Right renal cortex interstitium (tissue), 3 donors: ENCODE data around the gene KIAA1549. TPM values are rescaled to one million over a fixed set of nuclear protein-coding genes. Genes with fewer than 3 reads are reported as not detected.

Experiments used
- polyA plus RNA-seq, 3 donors: library from polyadenylated mRNA; unstranded; fragments of 120-200 nt; gene quantifications; one replicate each; pipeline ENCODE4 v1.2.1, GENCODE V29; 2013; ENCODE audit not compliant: insufficient read length in 3 of 3

The KIAA1549 gene
- polyA plus RNA-seq, 3 donors, result 11.9 to 13.6 (median 12.4) TPM

Other genes with a start within 250 kb of the KIAA1549 start
- gene TMEM213, start 183.4 kb downstream of the KIAA1549 start, polyA plus RNA-seq, result 10 to 100 TPM; 43.9 to 48.0 (median 44.4) TPM
- gene ATP6V0A4, start 183.2 kb downstream of the KIAA1549 start, polyA plus RNA-seq, result 10 to 100 TPM; 78.9 to 81.5 (median 81.4) TPM
- 10 to 100 TPM; 14.3 to 20.4 (median 20.0) TPM for gene ZC3HAV1L, start 54.7 kb upstream of the KIAA1549 start, polyA plus RNA-seq
- gene ZC3HAV1, start 128.3 kb upstream of the KIAA1549 start, polyA plus RNA-seq, result 10 to 100 TPM; 19.1 to 21.7 (median 19.1) TPM
- gene UBN2, start 249.8 kb upstream of the KIAA1549 start, polyA plus RNA-seq, result 10 to 100 TPM; 11.9 to 12.4 (median 11.9) TPM